HG03469 (cell line): ENCODE results near the gene MTA1.

ENCODE experiments used
- ATAC-seq: cut with Tn5 transposase; IDR thresholded peaks from one replicate; pipeline ENCODE4 v1.9.1; 2021; ENCODE audit warnings: mild to moderate bottlenecking, moderate library complexity, moderate number of reproducible peaks; ENCODE audit not compliant: unreplicated experiment

The MTA1 gene

GRCh38 chr14:105458571-105458970 lies 38.9 kb downstream of the MTA1 start:
- no peak for ATAC-seq

GRCh38 chr14:105460116-105460515 lies 40.5 kb downstream of the MTA1 start:
- no peak for ATAC-seq

GRCh38 chr14:105460616-105461015 lies 41.0 kb downstream of the MTA1 start:
- ATAC-seq, result no peak

GRCh38 chr14:105461903-105462302 lies 42.3 kb downstream of the MTA1 start:
- no peak for ATAC-seq

- no peak for ATAC-seq
These were observed 44.9 kb downstream of the MTA1 start for GRCh38 chr14:105464501-105464900.

GRCh38 chr14:105465209-105466031 lies 45.8 kb downstream of the MTA1 start:
- ATAC-seq, result no peak

- no peak for ATAC-seq
These were observed 47.1 kb downstream of the MTA1 start for GRCh38 chr14:105466531-105467248.

GRCh38 chr14:105467249-105467941 lies 47.8 kb downstream of the MTA1 start:
- ATAC-seq, result no peak

- ATAC-seq, result no peak
These were observed 48.4 kb downstream of the MTA1 start for GRCh38 chr14:105467942-105468471.

GRCh38 chr14:105468621-105469241 lies 49.1 kb downstream of the MTA1 start:
- no peak for ATAC-seq

- no peak for ATAC-seq
These were observed 50.1 kb downstream of the MTA1 start for GRCh38 chr14:105469456-105470349.

- ATAC-seq, result no peak
These were observed 51.0 kb downstream of the MTA1 start for GRCh38 chr14:105470350-105471296.

GRCh38 chr14:105471297-105471821 lies 51.7 kb downstream of the MTA1 start:
- ATAC-seq, result no peak

- ATAC-seq, result no peak
These were observed 52.3 kb downstream of the MTA1 start for GRCh38 chr14:105471823-105472485.

GRCh38 chr14:105472486-105472991 lies 52.9 kb downstream of the MTA1 start:
- ATAC-seq, result no peak

GRCh38 chr14:105473033-105473676 lies 53.5 kb downstream of the MTA1 start:
- ATAC-seq, result no peak
